GM04503 (cell line): Measurements from ENCODE around the gene ANKMY2.
A peak's percentile ranks its signal among the peaks of the same experiment; 100 is the strongest.
"Not testable (repeated sequence)": the region's sequence is repeated elsewhere in the genome, so short reads cannot be mapped to it uniquely, and the experiment has no call there.

ENCODE experiments used
- DNase-seq: peaks from one replicate; pipeline ENCODE4 v3.0.0-alpha.2; 2012; ENCODE audit warnings: low read depth

ANKMY2 gene

DNA sequence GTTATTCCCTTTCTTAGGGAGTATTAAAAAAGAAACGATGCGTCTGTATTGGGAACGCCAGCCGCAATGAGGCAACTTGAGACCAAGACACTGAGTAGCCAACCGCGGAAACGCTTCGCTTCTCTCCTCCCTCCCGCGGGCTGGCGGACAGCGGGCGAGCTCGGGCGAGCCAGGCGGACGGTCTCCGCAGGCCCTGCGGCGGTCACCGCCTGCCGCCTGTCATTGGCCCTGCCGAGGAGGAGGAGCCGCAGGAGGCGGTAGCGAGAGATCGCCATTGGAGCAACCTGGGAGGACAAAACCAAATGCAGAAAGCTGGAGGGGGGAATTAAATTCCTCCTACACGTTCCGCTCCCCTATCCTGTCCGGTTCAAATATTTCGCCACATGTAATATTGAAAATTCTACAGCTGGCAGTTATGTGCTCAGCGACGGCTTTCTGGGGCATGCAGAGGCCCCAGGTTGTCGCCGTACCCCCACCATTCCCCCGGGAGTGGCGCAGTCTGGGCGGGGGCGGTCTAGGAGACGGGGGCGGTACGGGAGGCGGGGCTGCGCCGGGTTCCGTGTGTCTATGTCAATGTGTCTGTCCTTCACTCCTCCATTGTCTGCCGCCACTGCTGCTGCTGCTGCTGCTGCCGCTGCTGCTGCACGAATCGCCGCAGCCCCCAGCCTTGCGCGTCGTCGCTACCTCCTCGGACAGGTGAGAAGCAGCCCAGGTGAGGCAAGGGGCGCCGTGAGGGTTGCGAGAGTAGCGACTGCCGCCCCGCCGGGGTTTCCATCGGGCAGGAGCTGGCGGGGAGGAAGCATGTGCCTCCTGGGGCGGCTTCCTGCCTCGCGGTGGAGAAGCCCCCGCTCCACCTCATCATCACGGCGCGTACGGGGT is at the start of gene ANKMY2, which contains the start of gene BZW2:
Gene ANKMY2, minus strand, starts transcription at position 162 of the 879 bp plus-strand sequence. CDS start 181 bp downstream, outside the sequence.
Gene BZW2, plus strand, starts transcription at position 589 of the 879 bp plus-strand sequence. CDS start 19,263 bp downstream, outside the sequence.
- peak; percentile 77 for DNase-seq

- DNase-seq = no peak
Observed at GRCh38 chr7:16694806-16695205, 49.3 kb upstream of the ANKMY2 start.

DNA sequence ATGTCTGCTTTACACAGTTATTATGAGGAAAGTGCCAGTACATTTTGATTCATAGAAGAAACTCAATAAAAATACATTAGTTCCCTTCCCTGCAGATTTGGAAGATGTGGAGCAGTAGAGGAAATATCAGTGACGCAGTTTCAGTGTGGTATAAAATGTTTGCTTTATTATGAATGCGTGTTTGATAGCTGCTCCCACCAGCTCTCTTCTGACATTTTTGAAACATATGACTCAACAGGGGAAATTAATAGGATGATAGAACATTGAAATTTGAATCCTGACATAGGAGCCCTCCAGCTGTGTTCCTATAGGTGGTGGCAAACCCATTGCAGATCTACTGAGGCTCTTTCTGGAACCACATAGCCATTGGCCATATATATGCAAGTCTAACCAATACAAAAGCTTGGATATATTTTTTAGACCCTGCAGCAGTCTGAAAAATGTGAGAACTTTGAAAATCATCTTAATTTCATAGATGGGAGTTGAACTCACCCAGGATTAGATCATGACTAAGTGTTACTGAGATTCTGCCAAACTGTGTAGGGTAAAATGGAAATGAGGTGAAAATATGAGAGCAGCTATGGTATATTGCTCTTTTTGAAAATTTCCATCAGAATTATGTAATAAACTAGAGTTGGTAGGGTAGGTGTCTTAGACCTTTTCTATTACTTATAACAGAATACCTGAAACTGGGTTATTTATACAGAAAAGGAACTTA is 48.2 kb upstream of the ANKMY2 start:
- no peak for DNase-seq

DNA sequence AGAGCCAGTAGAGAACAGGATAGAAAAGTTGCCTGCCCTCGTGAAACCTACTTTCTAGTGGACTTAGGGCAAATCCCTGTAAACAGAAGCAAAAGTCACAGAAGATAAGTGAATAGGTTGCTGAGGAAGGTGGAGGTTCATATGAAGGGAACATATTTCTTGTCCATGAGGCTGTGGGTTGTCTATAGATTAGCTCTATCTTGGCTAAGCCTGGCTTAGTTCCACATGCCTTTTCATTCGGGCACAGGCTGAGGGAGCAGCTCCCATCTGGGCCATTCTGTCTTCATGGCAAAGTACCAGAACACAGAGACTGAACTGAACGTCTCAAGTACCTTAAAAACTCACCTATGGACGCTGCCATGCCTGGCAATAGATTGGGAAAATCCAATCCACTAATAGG is 45.7 kb upstream of the ANKMY2 start:
- no peak for DNase-seq

- no peak for DNase-seq
Observed at GRCh38 chr7:16688249-16688648, 42.7 kb upstream of the ANKMY2 start.

DNA sequence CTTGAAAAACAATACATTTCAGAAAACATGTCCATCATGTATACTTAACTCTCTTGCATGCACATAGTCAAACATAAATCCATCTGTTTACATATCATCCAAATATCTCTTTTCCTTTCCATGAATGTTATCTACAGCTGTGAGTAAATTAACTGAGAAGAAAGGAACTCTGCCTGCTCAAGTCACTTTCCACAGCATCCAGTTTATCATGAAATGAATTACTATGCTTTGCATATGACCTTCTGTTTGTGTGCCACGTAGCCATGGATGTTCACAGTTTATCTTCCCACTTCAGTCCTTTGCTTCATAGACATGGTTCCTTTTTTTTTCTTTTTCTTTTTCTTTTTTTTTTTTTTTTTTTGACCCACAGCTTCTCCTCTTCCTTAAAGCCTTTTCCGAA is 40.0 kb upstream of the ANKMY2 start:
- DNase-seq = no peak

DNA sequence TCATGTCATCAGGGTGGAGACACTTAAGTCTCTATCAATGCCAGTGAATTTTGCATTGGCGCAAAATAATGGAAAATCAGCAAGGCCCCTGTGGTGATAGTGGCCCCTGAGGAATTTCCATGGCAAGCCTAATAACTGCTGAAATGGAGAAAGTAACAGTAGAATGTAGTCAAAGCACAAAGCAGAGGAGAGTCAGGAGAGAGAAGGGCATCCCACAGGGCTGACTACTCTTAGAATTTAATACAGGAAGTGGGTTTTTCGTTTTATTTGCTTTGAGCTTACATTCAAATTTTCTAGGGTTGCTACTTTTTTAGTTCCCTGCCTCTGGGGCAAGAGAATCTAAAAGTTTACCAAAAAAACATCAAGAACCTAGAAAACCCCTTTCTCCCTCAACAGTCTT is 39.4 kb upstream of the ANKMY2 start:
- no peak for DNase-seq

DNA sequence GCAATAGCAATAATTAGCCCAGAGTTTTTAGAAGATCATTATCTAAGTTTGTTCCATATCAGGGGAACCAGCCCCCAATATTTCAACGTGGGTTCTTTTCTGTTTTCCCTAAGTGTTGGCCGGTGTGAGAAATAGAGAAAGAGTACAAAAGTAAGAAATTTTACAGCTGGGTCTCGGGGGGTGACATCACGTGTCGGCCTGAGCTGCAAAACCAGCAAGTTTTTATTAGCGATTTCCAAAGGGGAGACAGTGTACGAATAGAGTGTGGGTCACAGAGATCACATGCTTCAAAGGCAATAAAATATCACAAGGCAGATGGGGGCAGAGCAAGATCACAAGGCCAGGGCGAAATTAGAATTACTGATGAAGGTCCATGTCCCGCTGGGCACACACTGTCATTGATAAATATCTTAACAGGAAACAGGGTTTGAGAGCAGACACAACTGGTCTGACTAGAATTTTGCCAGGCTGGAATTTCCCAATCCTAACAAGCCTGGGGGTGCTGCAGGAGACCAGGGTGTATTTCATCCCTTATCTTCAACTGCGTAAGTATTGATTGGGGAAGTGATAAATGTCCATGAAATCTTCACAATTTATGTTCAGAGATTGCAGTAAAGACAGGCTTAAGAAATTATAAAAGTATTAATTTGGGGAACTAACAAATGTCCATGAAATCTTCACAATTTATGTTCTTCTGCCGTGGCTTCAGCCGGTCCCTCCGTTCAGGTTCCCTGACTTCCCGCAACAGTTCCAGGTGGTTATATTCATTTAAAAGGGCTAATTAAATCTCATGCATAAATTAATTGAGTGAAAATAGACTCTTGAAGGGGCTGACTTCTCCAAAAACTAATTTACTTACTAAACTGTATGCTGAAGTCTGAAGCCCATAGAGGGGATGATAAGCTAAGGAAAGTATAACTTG is 33.4 kb upstream of the ANKMY2 start:
- DNase-seq = not testable (repeated sequence)

- no peak for DNase-seq
Observed at GRCh38 chr7:16677978-16678494, 32.5 kb upstream of the ANKMY2 start.

DNA sequence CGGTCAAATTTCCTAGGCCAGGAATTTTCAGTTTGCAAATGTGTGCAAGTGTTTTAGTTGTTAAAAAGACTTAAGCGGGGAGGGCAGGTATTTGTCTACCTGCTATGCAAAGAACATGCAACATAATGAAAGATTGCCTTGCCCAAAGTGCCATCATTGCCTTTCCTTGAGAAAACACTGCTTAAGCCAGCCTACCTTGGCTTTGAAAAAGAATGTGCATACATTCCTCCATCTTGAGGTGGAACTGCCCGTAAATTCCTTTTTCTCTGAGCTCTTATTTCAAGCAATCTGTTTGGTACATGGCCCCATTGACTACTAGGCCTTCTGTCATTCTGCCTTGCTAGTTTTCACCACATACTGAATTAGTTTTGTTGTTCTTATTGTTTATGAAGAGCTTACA is 29.7 kb upstream of the ANKMY2 start:
- no peak for DNase-seq

GRCh38 chr7:16671811-16672210 is 26.3 kb upstream of the ANKMY2 start:
- DNase-seq = no peak

GRCh38 chr7:16670731-16671344 is 25.3 kb upstream of the ANKMY2 start:
- DNase-seq = no peak

GRCh38 chr7:16670021-16670420 is 24.5 kb upstream of the ANKMY2 start:
- no peak for DNase-seq

DNA sequence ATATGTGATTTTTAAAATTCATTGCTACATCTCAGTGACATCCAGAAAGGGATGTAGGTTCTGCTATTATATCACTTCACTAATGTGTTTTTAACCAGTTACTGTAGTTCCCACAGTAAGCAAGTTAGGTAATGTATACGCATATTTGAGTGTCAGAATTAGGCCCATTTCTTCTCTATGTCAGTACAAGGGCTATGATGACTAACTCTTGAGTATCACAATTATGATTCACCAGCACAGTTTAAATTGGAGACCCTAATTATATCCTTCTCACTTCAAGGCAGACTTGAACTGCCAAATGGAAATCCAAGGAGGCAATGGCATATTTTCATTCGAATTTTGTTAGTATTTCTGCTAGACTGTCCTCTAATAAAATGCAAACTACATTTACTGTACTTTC is 24.0 kb upstream of the ANKMY2 start:
- DNase-seq = no peak

DNA sequence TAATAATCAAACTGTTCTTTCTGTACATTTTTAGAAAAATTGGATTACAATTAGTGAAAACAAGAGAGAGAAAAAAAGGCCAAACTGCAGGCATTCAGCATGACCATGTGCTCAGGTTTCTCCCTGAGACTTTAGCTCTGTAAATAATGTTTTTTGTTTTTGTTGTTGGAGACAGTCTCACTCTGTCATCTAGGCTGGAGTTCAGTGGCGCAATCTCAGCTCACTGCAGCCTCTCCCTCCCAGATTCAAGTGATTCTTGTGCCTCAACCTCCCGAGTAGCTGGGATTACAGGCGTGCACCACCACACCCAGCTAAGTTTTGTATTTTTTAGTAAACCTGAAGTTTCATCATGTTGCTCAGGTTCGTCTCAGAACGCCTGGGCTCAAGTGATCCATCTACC is 23.4 kb upstream of the ANKMY2 start:
- DNase-seq = no peak

- DNase-seq = peak; percentile 99
Observed at GRCh38 chr7:16668049-16668858, 22.7 kb upstream of the ANKMY2 start.

DNA sequence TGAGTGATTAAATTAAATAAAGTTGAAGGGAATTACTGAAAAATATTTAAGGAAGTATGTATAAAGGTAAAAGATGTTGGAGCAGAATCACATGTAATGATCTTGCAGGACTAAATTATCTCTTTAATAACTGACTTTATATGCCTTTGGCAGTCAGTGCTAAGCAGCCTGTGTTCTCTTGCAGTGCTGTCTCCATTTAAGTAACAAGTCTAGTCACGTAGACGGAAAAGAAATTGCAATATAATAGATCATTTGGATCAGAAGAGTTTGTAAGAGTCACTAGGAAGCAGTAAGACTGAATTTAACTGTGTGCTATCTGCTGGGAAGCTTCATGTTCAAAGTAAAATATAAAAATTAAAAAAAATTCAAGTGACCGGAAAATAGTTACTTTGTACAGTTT is 21.8 kb upstream of the ANKMY2 start:
- DNase-seq = no peak

GRCh38 chr7:16661924-16662323 is 16.4 kb upstream of the ANKMY2 start:
- no peak for DNase-seq

- DNase-seq = no peak
Observed at GRCh38 chr7:16660702-16661464, 15.3 kb upstream of the ANKMY2 start.
